C1 segment of cervical spinal cord (tissue), 14 donors: ENCODE results near the gene ABHD13.
"Not testable (repeated sequence)": the region's sequence is repeated elsewhere in the genome, so short reads cannot be mapped to it uniquely, and the experiment has no call there.

Experiments
- DNase-seq, 14 donors: peaks; one replicate each; lab custom pipeline; 2025; lab: John Stamatoyannopoulos, UW

The ABHD13 gene

GRCh38 chr13:108223687-108224503 is 5.7 kb downstream of the ABHD13 start:
- no peak for DNase-seq

DNA sequence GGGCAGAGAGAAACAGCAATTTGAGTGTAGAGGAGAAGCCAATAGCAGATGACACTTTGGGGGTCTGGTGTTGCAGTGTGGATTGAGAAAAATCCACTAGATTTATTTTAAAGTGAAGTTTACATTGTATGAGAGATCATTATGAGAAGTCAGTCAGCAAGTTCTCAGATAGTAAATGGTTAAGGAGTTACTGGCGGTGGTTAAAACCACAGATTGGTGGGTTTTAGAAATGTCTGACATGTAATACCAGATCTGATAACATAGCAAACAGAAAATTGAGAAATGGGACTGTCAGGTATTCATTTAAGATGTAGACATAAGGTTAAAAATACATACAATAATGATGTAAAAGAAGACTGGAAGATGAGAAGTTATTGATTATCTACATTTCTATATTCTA is 7.2 kb downstream of the ABHD13 start:
- DNase-seq = no peak

DNA sequence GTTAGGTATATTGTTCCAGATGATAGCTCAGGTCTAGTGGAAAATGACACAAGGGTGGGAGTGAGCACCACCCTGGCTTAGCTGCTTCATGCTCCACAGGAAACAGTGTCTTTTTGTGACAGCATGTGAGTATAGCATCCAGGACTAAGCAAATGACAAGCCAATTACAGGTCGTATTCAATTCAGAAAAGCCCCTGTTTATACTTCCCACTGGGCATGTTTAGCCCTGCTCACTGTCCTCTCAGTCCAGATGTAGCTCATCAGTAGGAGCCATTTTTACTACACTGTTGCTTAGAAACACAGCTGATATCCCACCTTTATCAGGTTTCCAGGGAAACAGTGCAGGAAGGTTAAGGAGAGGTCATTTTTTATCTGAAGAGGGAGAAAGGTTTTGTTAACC is 8.0 kb downstream of the ABHD13 start:
- no peak for DNase-seq

DNA sequence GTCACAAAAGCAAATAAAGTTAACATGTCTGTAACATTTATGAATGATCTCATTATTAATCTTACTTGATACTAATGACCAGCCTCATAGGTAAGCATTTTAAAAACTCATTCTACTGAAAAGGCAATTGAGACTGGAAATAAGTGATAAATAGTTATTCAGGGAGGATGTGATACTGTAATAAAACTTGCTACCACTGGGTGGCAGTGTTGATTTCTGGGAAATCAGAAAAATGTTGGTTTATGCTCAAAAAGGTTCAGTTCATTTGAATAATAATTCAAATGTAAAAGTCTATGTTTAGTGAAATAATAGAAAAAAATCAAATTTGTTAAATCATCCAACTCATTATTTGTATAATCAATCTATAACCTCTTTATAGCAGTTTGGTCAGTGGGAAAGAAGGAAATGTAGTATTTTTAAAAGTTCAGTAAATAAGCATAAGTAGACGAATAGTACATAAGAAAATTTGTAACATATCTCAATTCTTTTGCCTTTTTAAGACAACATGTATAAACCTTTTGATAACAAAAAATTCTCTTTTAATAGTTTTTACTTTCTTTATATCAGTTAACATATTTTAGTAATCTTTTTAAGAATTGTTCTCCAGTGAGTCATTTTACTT is 9.6 kb downstream of the ABHD13 start:
- peak in 1 of 14 donors; percentile 18 for DNase-seq

GRCh38 chr13:108230377-108230776 is 12.2 kb downstream of the ABHD13 start:
- no peak for DNase-seq

DNA sequence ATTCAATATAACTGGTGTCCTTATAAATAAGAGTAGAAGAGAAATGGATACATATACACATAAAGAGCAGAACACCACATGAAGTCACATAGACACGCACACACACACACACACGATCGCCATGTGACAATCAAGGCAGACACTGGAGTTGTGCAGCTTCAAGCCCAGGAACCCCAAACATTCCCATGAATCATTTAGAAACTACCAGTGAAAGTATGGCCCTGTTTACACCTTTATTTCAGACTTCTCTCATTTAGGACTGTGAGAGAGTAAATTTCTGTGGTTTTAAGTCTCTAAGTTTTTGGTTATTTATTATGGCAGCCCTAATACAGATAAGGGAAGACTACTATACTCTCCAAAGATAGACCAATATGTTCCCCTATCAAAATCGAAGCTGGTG is 31.0 kb downstream of the ABHD13 start:
- DNase-seq = no peak

- no peak for DNase-seq
Observed at GRCh38 chr13:108257248-108257647, 39.1 kb downstream of the ABHD13 start.

GRCh38 chr13:108263621-108264355 is 45.6 kb downstream of the ABHD13 start:
- no peak for DNase-seq

DNA sequence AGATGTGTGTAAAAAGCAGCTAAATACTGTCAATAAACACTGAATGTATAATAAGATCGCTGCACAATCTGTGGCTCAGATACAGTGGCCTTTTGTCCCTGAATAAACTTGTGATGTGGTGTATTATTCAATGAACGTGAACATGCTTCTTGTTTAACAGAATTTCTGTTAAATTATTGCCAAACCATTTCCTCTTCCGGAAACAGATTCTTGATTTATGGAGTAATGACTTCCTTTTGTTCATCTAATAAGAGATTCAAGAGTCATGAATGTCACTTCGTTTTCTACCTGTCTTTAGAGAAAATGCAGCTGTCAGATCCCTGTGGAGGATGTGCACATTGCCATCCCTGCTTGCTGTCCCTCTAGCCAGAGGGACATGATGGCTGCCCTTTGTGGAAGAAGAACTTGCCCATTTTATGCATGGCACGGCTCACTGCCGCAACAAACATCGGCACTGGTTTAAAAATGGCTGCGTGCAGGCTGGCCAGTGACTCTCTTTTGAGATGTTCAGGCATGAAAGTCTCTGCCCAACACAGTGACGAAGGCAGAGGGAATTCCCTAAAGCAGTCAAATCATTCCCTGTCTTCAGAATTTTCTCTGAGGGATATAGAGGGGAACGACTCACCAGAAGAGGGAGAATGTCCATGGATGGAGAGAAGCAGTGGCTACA is 48.3 kb downstream of the ABHD13 start:
- peak in 1 of 14 donors; percentile 0 for DNase-seq

GRCh38 chr13:108267347-108267746 is 49.2 kb downstream of the ABHD13 start:
- no peak for DNase-seq

DNA sequence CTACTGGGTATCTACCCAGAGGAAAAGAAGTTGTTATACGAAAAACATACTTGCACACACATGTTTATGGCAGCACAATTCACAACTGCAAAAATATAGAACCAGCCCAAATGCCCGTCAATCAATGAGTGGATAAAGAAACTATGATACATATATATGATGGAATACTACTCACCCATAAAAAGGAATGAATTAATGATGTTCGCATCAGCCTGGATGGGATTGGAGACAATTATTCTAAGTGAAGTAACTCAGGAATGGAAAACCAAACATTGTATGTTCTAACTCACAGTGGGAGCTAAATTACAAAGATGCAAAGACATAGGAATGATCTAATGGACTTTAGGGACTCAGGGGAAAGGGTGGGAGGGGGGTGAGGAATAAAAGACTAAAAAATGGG is 49.7 kb downstream of the ABHD13 start:
- DNase-seq = not testable (repeated sequence)

- DNase-seq = peak in 1 of 14 donors; percentile 2
Observed at GRCh38 chr13:108268466-108269112, 50.4 kb downstream of the ABHD13 start.

DNA sequence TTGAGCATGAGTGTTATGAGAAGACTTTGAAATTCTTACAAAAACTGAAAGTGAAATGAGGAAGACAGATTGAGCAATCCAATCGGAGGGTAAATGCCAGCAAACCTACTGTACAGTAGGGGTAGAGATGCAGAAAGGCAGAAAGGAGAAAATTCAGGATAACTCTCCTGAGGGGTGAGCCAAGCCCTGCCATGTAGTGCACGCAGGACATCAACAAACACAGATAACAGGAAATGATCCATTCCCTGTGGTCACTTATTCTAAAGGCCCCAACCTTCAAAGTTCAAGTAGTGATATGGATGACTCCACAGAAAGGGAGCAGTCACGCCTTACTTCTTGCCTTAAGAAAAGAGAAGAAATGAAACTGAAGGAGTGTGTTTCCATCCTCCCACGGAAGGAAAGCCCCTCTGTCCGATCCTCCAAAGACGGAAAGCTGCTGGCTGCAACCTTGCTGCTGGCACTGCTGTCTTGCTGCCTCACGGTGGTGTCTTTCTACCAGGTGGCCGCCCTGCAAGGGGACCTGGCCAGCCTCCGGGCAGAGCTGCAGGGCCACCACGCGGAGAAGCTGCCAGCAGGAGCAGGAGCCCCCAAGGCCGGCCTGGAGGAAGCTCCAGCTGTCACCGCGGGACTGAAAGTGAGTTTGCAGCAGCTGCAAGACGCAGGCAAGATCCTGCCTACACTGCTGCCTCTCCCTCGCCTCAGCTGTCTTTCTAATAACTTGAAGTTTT is 51.6 kb downstream of the ABHD13 start, which contains the start of gene TNFSF13B:
TSS of gene TNFSF13B (plus strand) at position 118 of the 728 bp plus-strand sequence. CDS start at position 296, 178 bp downstream.
- DNase-seq = peak in 9 of 14 donors; percentile 3 to 46 (median 18)

GRCh38 chr13:108270442-108270841 is 52.2 kb downstream of the ABHD13 start:
- DNase-seq = no peak

- DNase-seq = no peak
Observed at GRCh38 chr13:108272333-108272732, 54.1 kb downstream of the ABHD13 start.

GRCh38 chr13:108273429-108274118 is 55.4 kb downstream of the ABHD13 start:
- no peak for DNase-seq

- no peak for DNase-seq
Observed at GRCh38 chr13:108274718-108275117, 56.5 kb downstream of the ABHD13 start.

- DNase-seq = no peak
Observed at GRCh38 chr13:108276060-108276459, 57.9 kb downstream of the ABHD13 start.

- no peak for DNase-seq
Observed at GRCh38 chr13:108278466-108278865, 60.3 kb downstream of the ABHD13 start.

GRCh38 chr13:108281901-108282300 is 63.7 kb downstream of the ABHD13 start:
- no peak for DNase-seq
